SK-N-SH (cell line): ENCODE results near the gene DGCR6L.
"Not testable (repeated sequence)": the region's sequence is repeated elsewhere in the genome, so short reads cannot be mapped to it uniquely, and the experiment has no call there.

Experiments used
- CHD2 ChIP-seq: fragments of 150-350 bp; IDR thresholded peaks from 2 replicates; pipeline ENCODE4 v1.6.1; 2018; ENCODE audit warnings: low read length; ENCODE audit not compliant: partially characterized antibody
- CTCF ChIP-seq: fragments of 200-600 bp; sonication (generic); IDR thresholded peaks from 2 replicates; pipeline ENCODE4 v1.6.1; 2017; ENCODE audit warnings: antibody characterized with exemption, mild to moderate bottlenecking, moderate library complexity
- YY1 ChIP-seq: IDR thresholded peaks from 2 replicates; pipeline ENCODE4 v1.4.0; 2012; ENCODE audit warnings: low read depth, mild to moderate bottlenecking

GRCh38 chr22:20286312-20286660, 33.6 kb downstream of the DGCR6L start:
- TF ChIP-seq CTCF, YY1, CHD2: not testable (repeated sequence)
